HL-60 (cell line): ENCODE results near the gene ZNF454.

Experiments used
- DNase-seq, 2 experiments: peaks; one replicate each; pipeline ENCODE4 v3.0.0-alpha.2; 2010 to 2020; ENCODE audit warnings: low read depth in 1 of 2, low spot score in 1 of 2
- H3K27ac ChIP-seq: fragments of 250-450 bp; sonication (Bioruptor Pico); replicated peaks from 2 replicates; pipeline ENCODE4 v1.5.1; 2020; ENCODE audit warnings: mild to moderate bottlenecking, moderate library complexity
- H3K27me3 ChIP-seq: fragments of 250-450 bp; sonication (Bioruptor Pico); 2 replicates; pipeline ENCODE4 v1.5.1; 2021; ENCODE audit warnings: mild to moderate bottlenecking, moderate library complexity; ENCODE audit not compliant: insufficient read depth, poor library complexity, severe bottlenecking
- H3K4me3 ChIP-seq: replicated peaks from 2 replicates; pipeline ENCODE4 v1.5.1; 2011; ENCODE audit warnings: mild to moderate bottlenecking, control low read depth, low read length; ENCODE audit not compliant: insufficient read depth
- GABPA ChIP-seq: IDR thresholded peaks from 2 replicates; pipeline ENCODE4 v1.6.1; 2012; ENCODE audit warnings: low read depth
- POLR2AphosphoS5 ChIP-seq: IDR thresholded peaks from 2 replicates; pipeline ENCODE4 v1.6.1; 2012; ENCODE audit warnings: low read depth
- REST ChIP-seq: IDR thresholded peaks from 2 replicates; pipeline ENCODE4 v1.6.1; 2012; ENCODE audit warnings: low read depth; ENCODE audit not compliant: insufficient replicate concordance
- SPI1 ChIP-seq: IDR thresholded peaks from 2 replicates; pipeline ENCODE4 v1.6.1; 2012; ENCODE audit warnings: low read depth, mild to moderate bottlenecking, borderline replicate concordance
- TF ChIP-seq, protein P1 (sequence below): IDR thresholded peaks from one replicate; pipeline ENCODE4 v1.5.1; 2011; ENCODE audit warnings: low read length, control low read depth, inconsistent platforms; ENCODE audit not compliant: insufficient read depth

The ZNF454 gene

DNA sequence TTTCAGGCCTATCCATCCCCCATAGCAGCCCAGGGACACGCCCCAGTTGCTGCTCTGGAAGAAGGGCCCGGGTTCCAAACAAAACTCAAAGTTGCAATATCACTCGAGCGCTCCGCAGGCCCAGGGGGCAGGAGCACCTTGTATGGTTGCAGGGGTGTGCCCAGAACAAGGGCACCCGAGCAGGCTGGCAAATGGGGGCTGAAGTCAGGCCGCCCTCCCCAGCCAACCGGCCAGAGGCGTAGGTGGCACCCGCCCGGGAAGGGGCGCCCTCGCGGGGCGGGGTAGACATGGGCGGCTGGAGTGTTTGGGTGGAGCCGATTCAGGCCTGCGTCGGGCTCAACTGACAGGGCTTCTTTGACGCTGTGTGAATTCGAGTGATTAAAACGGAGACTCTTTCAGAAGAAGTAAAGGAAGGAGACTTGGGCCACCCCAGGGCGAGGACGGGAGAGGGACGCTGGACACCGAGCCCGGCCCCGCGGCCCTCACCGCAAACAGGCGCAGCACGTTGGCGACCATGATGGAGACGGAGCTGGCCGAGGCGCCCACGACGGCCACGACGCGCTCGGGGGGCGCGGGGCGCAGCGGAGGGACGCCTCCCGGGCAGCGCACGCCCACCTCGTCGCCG is 53.1 kb downstream of the ZNF454 start:
- no peak for DNase-seq
- Histone ChIP-seq H3K27ac (no peak overlapping the region), H3K27me3 (no peaks in the 10 kb centered on the region), H3K4me3 (no peak overlapping the region)
- TF ChIP-seq REST, result no peak
- TF ChIP-seq POLR2AphosphoS5, result no peak
- no peak for TF ChIP-seq SPI1
- no peak for TF ChIP-seq GABPA
- TF ChIP-seq, protein P1, sequence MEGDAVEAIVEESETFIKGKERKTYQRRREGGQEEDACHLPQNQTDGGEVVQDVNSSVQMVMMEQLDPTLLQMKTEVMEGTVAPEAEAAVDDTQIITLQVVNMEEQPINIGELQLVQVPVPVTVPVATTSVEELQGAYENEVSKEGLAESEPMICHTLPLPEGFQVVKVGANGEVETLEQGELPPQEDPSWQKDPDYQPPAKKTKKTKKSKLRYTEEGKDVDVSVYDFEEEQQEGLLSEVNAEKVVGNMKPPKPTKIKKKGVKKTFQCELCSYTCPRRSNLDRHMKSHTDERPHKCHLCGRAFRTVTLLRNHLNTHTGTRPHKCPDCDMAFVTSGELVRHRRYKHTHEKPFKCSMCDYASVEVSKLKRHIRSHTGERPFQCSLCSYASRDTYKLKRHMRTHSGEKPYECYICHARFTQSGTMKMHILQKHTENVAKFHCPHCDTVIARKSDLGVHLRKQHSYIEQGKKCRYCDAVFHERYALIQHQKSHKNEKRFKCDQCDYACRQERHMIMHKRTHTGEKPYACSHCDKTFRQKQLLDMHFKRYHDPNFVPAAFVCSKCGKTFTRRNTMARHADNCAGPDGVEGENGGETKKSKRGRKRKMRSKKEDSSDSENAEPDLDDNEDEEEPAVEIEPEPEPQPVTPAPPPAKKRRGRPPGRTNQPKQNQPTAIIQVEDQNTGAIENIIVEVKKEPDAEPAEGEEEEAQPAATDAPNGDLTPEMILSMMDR, result no peak

DNA sequence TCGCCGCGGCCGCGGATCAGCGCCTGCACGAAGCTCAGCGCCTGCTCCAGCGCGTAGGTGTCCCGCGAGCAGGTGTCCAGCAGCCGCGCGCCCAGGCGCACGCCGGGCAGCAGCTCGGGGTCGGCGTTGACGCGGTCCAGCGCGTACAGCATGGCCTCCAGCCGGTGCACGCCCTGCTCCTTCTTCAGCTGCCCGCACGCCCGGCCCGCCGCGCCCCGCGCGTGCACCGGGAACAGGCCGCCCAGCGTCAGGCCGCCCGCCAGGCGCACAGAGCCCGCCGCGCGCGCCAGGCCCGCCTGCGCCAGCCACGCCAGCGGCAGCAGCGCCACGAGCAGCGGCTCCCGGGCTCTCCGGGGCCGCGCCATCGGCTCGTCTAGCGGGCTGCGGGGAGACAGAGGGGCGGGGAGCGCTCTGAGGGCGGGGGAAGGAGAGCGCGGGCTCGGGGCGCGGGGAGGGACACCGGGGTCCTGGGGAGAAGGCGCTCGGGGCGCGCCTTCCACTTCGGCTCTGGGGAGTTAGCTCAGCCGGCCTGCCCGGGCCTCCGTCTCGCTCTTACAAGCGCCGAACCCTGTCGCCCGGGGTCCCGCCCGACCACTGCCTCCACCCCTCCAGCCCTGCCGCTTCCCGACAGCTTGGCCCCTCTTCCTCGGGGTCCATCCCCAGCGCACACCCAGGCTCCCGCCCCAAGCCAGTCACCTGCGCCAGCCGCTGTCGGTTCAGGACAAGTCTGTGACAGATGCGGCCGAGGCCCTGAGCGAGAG is 53.8 kb downstream of the ZNF454 start, which contains the start of gene GRM6:
Gene GRM6, minus strand, starts transcription at position 741 of the 761 bp plus-strand sequence. Its CDS starts 376 bp downstream, at position 365.
- no peak within 1 kb of the TSS for H3K4me3 ChIP-seq
- H3K27me3 ChIP-seq, result no peaks in the 10 kb centered on the region
- no peak within 1 kb of the TSS for H3K27ac ChIP-seq
- DNase-seq, result no peak
- TF ChIP-seq POLR2AphosphoS5 (no peak), SPI1 (no peak), GABPA (no peak), REST (no peak)
- TF ChIP-seq, protein P1, result no peak

DNA sequence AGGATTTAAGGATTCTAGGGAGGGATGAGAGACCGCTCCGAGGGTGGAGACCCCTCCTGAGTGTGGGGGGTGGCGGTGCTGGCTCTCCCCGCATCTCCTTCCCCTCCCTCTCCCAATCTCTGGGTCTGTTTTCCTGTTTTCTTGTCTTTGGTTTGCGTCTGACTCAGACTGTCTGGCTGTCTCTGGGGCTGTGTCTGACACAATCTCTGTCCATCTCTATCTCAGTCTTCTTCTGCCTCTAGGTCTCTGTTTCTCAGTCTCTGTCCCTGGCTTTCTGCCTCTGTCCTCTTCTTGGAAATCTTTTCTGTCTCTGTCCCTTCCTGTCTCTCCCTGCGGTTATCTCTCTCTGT is 54.3 kb downstream of the ZNF454 start:
- H3K27ac ChIP-seq, result no peak overlapping the region
- no peak overlapping the region for H3K4me3 ChIP-seq
- no peaks in the 10 kb centered on the region for H3K27me3 ChIP-seq
- DNase-seq, result no peak
- no peak for TF ChIP-seq SPI1
- TF ChIP-seq POLR2AphosphoS5, result no peak
- TF ChIP-seq, protein P1, result no peak
- TF ChIP-seq REST, result no peak
- no peak for TF ChIP-seq GABPA
